ENCODE measurements around the gene PAPSS2. TPM values are rescaled to one million over a fixed set of nuclear protein-coding genes. Genes with fewer than 3 reads are reported as not detected.
"Not testable (repeated sequence)": the region's sequence is repeated elsewhere in the genome, so short reads cannot be mapped to it uniquely, and the experiment has no call there.

The PAPSS2 gene
- total RNA-seq, 2 donors from 2014 or later = 219 to 322 TPM

- intact Hi-C loops (cut with DNase I, micrococcal nuclease) = no loop called here
- DNase-seq (no peak), ATAC-seq (no peak)
These were observed 23.3 kb upstream of the PAPSS2 start for GRCh38 chr10:87636313-87636915.

DNA sequence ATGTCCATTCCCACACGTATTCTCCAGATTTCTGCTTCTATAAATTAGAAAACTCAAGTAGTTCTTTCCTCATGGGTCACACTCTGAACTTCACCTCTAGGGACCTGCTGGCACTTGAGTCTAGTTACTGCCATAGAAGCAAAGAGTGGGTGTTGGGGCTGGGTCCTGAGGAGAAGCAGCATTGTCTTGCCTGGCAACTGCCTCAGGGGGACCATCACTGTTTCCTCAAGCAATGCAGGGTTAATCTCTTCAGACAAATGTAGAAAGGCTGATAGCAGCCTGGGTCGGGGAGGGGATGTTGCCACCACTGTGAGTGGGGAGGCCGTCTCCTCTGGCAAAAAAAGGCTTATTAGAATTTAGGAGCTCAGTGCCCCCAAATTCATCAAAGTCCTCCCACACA lies 20.2 kb upstream of the PAPSS2 start:
- no peak for DNase-seq
- no peak for ATAC-seq
- intact Hi-C loops (cut with DNase I, micrococcal nuclease) = no loop called here

- ATAC-seq = no peak
- intact Hi-C loops (cut with DNase I, micrococcal nuclease) = no loop called here
- no peak for DNase-seq
These were observed 19.6 kb upstream of the PAPSS2 start for GRCh38 chr10:87640043-87640442.

GRCh38 chr10:87642486-87642885 lies 17.2 kb upstream of the PAPSS2 start:
- no peak for DNase-seq
- intact Hi-C loops (cut with DNase I, micrococcal nuclease) = no loop called here
- ATAC-seq = no peak

- intact Hi-C loops (cut with DNase I, micrococcal nuclease) = no loop called here
- DNase-seq (no peak), ATAC-seq (no peak)
These were observed 16.7 kb upstream of the PAPSS2 start for GRCh38 chr10:87642988-87643387.

DNA sequence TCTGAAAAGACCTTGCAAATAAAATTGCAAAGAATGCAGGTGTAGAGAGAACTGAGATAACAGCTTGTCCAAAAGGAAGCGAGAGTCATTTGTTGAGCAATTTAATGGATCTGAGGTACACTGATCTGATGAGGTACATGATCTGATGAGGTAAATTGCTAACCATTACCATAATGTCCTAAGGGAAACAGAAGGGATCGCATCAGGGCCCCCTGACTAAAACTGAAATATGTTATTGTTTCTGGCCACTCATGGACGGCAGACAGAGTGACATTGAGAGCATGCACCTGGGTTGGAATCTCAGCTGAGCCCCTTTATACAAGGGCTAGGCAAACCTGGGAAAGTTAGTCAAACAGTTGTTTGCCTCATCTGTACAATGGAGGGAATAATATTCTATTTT lies 15.8 kb upstream of the PAPSS2 start:
- DNase-seq = no peak
- intact Hi-C loops (cut with DNase I, micrococcal nuclease) = no loop called here
- no peak for ATAC-seq

DNA sequence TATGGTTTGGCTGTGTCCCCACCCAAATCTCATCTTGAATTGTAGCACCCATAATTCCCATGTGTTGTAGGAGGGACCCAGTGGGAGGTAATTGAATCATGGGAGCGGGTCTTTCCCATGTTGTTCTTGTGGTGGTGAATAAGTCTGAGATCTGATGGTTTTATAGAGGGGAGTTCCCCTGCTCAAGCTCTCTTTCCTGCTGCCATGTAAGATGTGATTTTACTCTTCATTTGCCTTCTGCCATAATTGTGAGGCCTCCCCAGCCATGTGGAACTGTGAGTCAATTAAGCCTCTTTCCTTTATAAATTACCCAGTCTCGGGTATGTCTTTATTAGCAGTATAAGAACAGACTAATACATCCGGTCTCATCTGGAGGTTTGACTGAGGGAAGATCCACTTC lies 15.2 kb upstream of the PAPSS2 start:
- DNase-seq; ATAC-seq; intact Hi-C loops (cut with DNase I, micrococcal nuclease): not testable (repeated sequence)

- ATAC-seq (no peak), DNase-seq (no peak)
- intact Hi-C loops (cut with DNase I, micrococcal nuclease) = no loop called here
These were observed 13.3 kb upstream of the PAPSS2 start for GRCh38 chr10:87646192-87646909.

- DNase-seq = no peak
- intact Hi-C loops (cut with DNase I, micrococcal nuclease) = no loop called here
- no peak for ATAC-seq
These were observed 12.7 kb upstream of the PAPSS2 start for GRCh38 chr10:87646935-87647334.

DNA sequence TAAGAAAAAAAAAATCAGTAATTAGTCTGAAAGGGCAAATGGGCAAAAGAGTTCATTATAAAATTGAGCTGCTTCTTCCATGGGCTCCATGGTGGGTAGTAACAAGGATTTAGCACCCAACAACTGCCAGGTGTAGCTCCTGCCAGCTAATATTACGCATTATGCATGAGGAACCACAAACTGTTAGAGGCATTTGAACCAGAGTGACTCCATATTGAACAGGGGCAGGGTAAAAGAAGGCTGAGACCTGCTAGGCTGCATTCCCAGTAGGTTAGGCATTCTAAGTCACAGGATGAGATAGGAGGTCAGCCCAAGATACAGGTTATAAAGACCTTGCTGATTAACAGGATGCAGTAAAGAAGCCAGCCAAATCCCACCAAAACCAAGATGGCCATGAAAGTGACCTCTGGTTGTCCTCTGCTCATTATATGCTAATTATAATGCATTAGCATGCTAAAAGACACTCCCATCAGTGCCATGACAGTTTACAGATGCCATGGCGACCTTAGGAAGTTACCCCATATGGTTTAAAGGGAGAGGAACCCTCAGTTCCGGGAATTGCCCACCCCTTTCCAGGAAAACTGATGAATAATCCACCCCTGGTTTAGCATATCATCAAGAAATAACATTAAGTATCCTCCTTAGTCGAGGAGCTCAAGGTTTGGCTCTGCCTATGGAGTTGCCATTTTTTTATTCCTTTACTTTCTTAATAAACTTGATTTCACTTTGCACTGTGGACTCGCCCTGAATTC lies 8.7 kb upstream of the PAPSS2 start:
- no peak for DNase-seq
- intact Hi-C loops (cut with DNase I, micrococcal nuclease) = loop anchor here in 1 of 2 donors (10.0 kb wide), 1 partner anchor 84 kb away; no protein-coding TSS in a partner anchor
- no peak for ATAC-seq

- intact Hi-C loops (cut with DNase I, micrococcal nuclease) = loop anchor here in 1 of 2 donors (10.0 kb wide), 1 partner anchor 83 kb away; no protein-coding TSS in a partner anchor
These were observed 7.9 kb upstream of the PAPSS2 start for GRCh38 chr10:87651801-87652200.

GRCh38 chr10:87652261-87652660 lies 7.4 kb upstream of the PAPSS2 start:
- DNase-seq = no peak
- no peak for ATAC-seq
- intact Hi-C loops (cut with DNase I, micrococcal nuclease) = loop anchor here in 1 of 2 donors (10.0 kb wide), 1 partner anchor 83 kb away; no protein-coding TSS in a partner anchor

More at GRCh38 chr10:87651801-87652200, 7.9 kb upstream of the PAPSS2 start:
- DNase-seq (no peak), ATAC-seq (no peak)

DNA sequence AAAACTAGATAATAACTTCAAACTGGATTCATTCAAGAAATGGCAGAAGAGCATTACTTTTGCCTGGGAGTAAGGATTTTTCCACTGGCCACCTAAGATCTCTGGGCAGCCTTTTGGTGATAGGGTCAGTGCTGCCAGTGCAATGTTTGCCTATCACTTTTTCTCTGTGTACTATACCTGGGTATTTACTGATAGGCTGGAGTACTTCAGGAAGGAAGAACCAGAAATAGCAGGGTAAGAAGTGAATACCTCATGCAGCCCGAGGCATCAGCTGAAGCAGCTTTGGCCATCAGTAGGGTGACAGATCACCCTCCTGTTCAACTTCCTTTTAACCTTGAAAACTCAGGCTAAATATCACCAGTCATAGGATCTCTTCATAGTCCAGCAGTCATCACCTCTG lies 5.5 kb upstream of the PAPSS2 start:
- no peak for DNase-seq
- intact Hi-C loops (cut with DNase I, micrococcal nuclease) = loop anchor here in 1 of 2 donors (10.0 kb wide), 1 partner anchor 81 kb away; no protein-coding TSS in a partner anchor
- peak; percentile 62 for ATAC-seq

DNA sequence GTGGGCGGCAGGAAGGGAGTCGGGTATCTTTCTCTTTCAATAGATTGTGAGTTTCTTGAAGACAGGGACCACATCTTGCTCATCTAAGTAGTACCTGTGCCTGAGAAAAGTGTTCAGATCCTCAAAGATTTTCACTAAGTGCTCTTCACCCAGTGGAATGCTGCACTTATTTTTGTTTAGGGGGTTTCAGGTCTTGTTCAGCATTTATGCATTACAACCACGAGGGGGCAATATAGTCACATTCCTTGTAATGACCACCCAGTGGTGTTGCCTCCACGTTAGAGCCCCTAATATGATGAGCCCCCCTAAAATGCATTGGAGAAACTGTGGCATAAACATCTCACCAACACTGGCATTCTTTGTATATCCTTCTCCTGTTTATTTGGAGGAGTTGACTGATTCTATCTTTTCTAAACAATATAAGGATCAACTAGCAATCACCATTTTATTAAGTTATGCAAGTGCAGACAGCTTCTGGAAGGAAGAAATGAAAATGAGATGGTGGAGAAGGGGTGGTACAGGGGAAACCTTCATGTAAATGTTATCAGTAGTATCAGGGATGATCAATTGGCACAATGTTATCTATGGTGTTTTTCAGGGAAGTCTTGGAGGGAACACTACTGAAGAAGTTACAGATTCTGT lies 3.1 kb upstream of the PAPSS2 start:
- intact Hi-C loops (cut with DNase I, micrococcal nuclease) = loop anchor here in 1 of 2 donors (10.0 kb wide), 1 partner anchor 78 kb away; no protein-coding TSS in a partner anchor
- DNase-seq = no peak
- no peak for ATAC-seq

DNA sequence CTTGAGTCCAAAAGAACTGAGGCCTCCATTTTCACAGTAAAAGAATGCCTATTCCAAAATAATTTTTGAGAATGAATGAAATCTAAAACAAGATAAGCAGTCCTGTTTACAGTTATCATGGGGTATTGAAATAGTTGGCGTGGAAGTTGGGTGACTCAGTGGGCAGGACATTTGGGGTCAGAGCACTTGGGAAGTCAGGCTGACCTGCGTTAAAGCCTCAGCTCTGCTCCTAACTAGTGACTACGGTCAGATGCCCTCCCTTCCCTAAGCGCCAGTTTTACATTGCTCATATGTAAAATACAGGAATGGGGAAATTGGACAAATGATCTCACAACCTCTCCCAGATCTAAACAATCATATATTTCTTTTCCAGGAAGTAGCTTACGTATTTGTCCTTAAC lies 2.3 kb upstream of the PAPSS2 start:
- ATAC-seq (peak; percentile 9), DNase-seq (no peak)
- intact Hi-C loops (cut with DNase I, micrococcal nuclease) = loop anchor here in 1 of 2 donors (10.0 kb wide), 1 partner anchor 77 kb away; no protein-coding TSS in a partner anchor

DNA sequence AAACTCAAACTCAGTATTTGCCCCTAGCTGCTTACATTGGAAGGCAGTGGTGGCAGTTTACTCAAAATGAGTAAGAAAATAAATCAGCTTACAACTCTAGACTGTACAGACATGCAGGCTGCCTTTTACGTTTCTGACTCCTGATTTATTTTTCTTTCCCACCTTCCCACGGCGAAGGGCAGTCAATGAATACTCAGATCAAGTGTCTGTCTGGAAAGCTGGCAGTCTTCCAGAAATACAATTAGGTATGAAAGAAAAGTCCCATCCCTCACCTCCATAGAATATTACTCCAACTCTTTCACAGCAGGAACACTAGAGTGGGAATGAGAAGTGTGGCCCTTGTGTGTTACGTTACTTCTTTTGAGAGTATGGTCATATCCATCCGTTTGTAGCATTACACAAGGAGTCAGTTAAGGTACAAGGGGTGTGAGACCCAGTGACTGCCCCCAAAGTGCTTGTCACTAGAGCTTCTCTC lies 1.3 kb upstream of the PAPSS2 start:
- ATAC-seq = no peak
- intact Hi-C loops (cut with DNase I, micrococcal nuclease) = loop anchor here in 1 of 2 donors (10.0 kb wide), 1 partner anchor 76 kb away; no protein-coding TSS in a partner anchor
- no peak for DNase-seq

DNA sequence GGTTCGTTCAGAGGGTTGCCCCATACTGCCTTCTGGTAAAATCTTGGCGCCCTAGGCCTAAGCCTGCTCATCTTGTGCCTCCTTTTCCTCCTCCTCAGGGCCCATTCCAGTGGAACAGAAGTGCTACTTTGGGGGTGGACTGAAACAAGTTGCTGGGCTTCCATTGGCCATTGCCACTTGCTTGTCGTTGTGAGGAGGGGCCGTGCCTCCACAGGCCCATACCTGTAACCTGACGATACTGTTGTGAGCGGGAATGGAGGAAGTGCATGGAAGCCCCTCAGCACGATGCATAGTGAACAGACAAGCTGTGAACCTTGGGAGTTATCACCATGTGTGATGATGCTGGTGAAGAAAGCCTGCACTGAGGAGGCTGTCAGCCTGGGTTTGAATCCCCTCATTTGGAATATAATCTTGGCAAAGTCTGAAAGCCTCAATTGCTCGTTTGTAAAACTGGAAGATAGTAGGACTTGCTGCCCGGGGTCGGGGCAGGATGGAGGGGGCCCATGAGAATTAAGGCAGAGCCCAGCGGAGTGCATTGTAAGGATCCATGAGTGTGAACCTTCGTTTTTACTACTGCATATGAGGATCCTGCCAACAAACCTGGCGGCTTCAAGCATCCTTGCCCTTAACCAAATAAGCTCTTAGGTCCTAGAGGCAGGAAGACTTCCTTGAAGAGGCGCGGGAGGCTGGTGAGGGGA lies 671 bp upstream of the PAPSS2 start:
- no peak for ATAC-seq
- intact Hi-C loops (cut with DNase I, micrococcal nuclease) = loop anchor here in 1 of 2 donors (10.0 kb wide), 1 partner anchor 76 kb away; no protein-coding TSS in a partner anchor
- DNase-seq = no peak

DNA sequence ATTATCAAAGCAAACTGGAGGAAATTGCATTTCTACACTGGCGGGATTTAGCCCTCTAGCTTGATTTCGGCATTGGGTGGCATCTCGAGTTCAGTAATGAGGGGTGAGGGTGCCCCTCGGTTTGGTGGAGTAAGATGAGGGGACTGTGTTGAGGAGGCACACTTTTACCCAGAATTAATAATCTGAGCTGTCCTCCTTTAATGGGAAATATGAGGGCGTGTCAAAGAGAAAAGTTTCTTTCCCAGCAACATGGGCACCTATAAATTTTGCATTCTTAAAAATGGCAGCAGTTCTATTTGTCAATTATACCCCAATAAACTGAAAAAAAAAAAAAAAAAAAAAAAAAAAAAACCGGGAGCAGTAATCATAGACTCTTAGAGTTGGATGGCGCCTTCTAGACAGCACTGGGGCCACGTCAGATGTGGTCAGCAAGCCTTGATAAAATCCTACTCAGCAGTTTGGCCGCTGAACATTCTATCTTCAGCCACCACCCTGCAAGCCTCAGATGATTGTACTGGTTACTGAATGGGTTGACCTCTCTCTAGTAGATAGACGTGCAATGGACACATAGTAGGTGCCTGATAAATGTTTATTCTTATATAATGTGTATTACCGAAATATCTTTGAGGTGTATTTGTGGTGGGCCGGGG lies 931 bp downstream of the PAPSS2 start:
- intact Hi-C loops (cut with DNase I, micrococcal nuclease) = no loop called here
- ATAC-seq (peak; percentile 59), DNase-seq (peak in 1 of 2 donors; percentile 53)

Data from left colon (tissue), 2 donors.